ENCODE results near the gene FYCO1. TPM values are rescaled to one million over a fixed set of nuclear protein-coding genes. Genes with fewer than 3 reads are reported as not detected.

The FYCO1 gene
- total RNA-seq, 4 donors from 2014 or later, result 38.2 to 66.6 (median 50.5) TPM

GRCh38 chr3:45895686-45896468 is 99.7 kb downstream of the FYCO1 start:
- no peaks in the 10 kb centered on the region for H3K27me3 ChIP-seq
- TF ChIP-seq POLR2A (IDR thresholded peaks at IDR 0.05) (no peak), CTCF (IDR thresholded peaks at IDR 0.05) (no peak)
- H3K4me1 ChIP-seq, result no peaks in the 10 kb centered on the region
- WGBS, 2 donors, result 91 to 93% methylated on average over 5 of the region's 5 CpGs
- no peak overlapping the region for H3K4me3 ChIP-seq (replicated peaks in 1 of 3)
- H3K27ac ChIP-seq, result no peak overlapping the region
- H3K9me3 ChIP-seq, result no peaks in the 10 kb centered on the region
- intact Hi-C loops (cut with DNase I), result no loop called here
- H3K36me3 ChIP-seq, result no peaks in the 10 kb centered on the region
- DNase-seq, result no peak

- no peak overlapping the region for H3K27ac ChIP-seq
- intact Hi-C loops (cut with DNase I), result no loop called here
- TF ChIP-seq POLR2A (IDR thresholded peaks at IDR 0.05) (no peak), CTCF (IDR thresholded peaks at IDR 0.05) (no peak)
- no peaks in the 10 kb centered on the region for H3K9me3 ChIP-seq
- no peak overlapping the region for H3K4me3 ChIP-seq (replicated peaks in 1 of 3)
- no peak for DNase-seq
- H3K4me1 ChIP-seq, result peaks cover 3% of the 10 kb centered on the region in 2 donors
- 74 to 82% methylated on average over 6 of the region's 6 CpGs for WGBS, 2 donors
- H3K36me3 ChIP-seq, result no peaks in the 10 kb centered on the region
- no peaks in the 10 kb centered on the region for H3K27me3 ChIP-seq
Observed at GRCh38 chr3:45894015-45894414, 101.6 kb downstream of the FYCO1 start.

DNA sequence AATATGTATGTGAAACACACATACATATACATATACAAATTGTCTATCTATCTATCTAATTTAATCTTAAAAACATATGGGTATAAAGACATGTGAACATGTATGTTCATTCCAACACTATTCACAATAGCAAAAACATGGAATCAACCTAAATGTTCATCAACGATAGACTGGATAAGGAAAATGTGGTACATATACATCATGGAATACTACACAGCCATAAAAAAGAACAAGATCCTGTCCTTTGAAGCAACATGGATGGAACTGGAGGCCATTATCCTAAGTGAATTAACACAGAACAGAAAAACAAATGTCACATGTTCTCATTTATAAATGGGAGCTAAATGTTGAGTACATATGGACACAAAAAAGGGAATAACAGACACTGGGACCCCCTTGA is 103.5 kb downstream of the FYCO1 start:
- Histone ChIP-seq H3K36me3 (no peaks in the 10 kb centered on the region), H3K4me1 (peaks cover 3% of the 10 kb centered on the region in 2 donors), H3K27ac (no peak overlapping the region), H3K4me3 (replicated peaks in 1 of 3) (no peak overlapping the region), H3K9me3 (no peaks in the 10 kb centered on the region), H3K27me3 (no peaks in the 10 kb centered on the region)
- TF ChIP-seq POLR2A (IDR thresholded peaks at IDR 0.05) (no peak), CTCF (IDR thresholded peaks at IDR 0.05) (no peak)
- DNase-seq, result no peak
- WGBS, 2 donors, result 96 to 97% methylated on average over 1 of the region's 1 CpG
- intact Hi-C loops (cut with DNase I), result no loop called here

GRCh38 chr3:45890405-45890804 is 105.2 kb downstream of the FYCO1 start:
- WGBS, 2 donors, result 20 to 36% methylated on average over 3 of the region's 3 CpGs
- intact Hi-C loops (cut with DNase I), result no loop called here
- TF ChIP-seq POLR2A (IDR thresholded peaks at IDR 0.05), result no peak
- TF ChIP-seq CTCF (IDR thresholded peaks at IDR 0.05), result no peak

GRCh38 chr3:45889337-45889736 is 106.3 kb downstream of the FYCO1 start:
- Histone ChIP-seq H3K4me1 (peaks cover 3% of the 10 kb centered on the region in 2 donors), H3K9me3 (no peaks in the 10 kb centered on the region), H3K27me3 (no peaks in the 10 kb centered on the region), H3K27ac (no peak overlapping the region), H3K36me3 (no peaks in the 10 kb centered on the region), H3K4me3 (replicated peaks in 1 of 3) (no peak overlapping the region)
- no peak for TF ChIP-seq POLR2A (IDR thresholded peaks at IDR 0.05)
- WGBS, 2 donors, result 77 to 82% methylated on average over 4 of the region's 4 CpGs
- intact Hi-C loops (cut with DNase I), result no loop called here
- no peak for DNase-seq

More at GRCh38 chr3:45890405-45890804, 105.2 kb downstream of the FYCO1 start:
- peak; percentile 79 to 81 for DNase-seq
- Histone ChIP-seq H3K36me3 (no peaks in the 10 kb centered on the region), H3K9me3 (no peaks in the 10 kb centered on the region), H3K4me1 (peaks cover 3% of the 10 kb centered on the region in 2 donors), H3K27me3 (no peaks in the 10 kb centered on the region), H3K4me3 (replicated peaks in 1 of 3) (no peak overlapping the region), H3K27ac (no peak overlapping the region)

All from thyroid gland (tissue), 4 donors.